Glutamatergic neuron (in vitro differentiated cells): Measurements from ENCODE around the gene EIF4G2. TPM values are rescaled to one million over a fixed set of nuclear protein-coding genes. Genes with fewer than 3 reads are reported as not detected.
A peak's percentile ranks its signal among the peaks of the same experiment; 100 is the strongest.

Experiments used
- DNase-seq: peaks from one replicate; pipeline ENCODE4 v3.0.0; 2022
- H3K27ac Mint-ChIP-seq: one replicate; pipeline ENCODE4 v1.8.0; 2020; ENCODE audit warnings: mild to moderate bottlenecking, mixed read lengths, inconsistent platforms; ENCODE audit not compliant: unreplicated experiment
- H3K27me3 Mint-ChIP-seq: one replicate; pipeline ENCODE4 v1.8.0; 2020; ENCODE audit warnings: mild to moderate bottlenecking, moderate library complexity, mixed read lengths, inconsistent platforms; ENCODE audit not compliant: unreplicated experiment
- H3K36me3 Mint-ChIP-seq: one replicate; pipeline ENCODE4 v1.8.0; 2020; ENCODE audit warnings: mild to moderate bottlenecking, mixed read lengths, inconsistent platforms; ENCODE audit not compliant: unreplicated experiment
- H3K4me1 Mint-ChIP-seq: one replicate; pipeline ENCODE4 v1.8.0; 2020; ENCODE audit warnings: mild to moderate bottlenecking, low read depth, mixed read lengths, inconsistent platforms; ENCODE audit not compliant: unreplicated experiment
- H3K4me3 Mint-ChIP-seq: one replicate; pipeline ENCODE4 v1.8.0; 2020; ENCODE audit warnings: mild to moderate bottlenecking, mixed read lengths, inconsistent platforms; ENCODE audit not compliant: unreplicated experiment
- H3K9me3 Mint-ChIP-seq: one replicate; pipeline ENCODE4 v1.8.0; 2020; ENCODE audit warnings: mild to moderate bottlenecking, moderate library complexity, mixed read lengths, inconsistent platforms; ENCODE audit not compliant: unreplicated experiment
- CTCF ChIP-seq: fragments of 200-600 bp; sonication (generic); IDR thresholded peaks from one replicate; pipeline ENCODE4 v1.5.0; 2021; ENCODE audit not compliant: partially characterized antibody, unreplicated experiment
- total RNA-seq: library from RNA; stranded (reverse); fragmentation: NEBNext Ultra II Directional; extraction: Animal tissue kit (Norgen Biotek cat#: 25700); gene quantifications from one replicate; pipeline ENCODE4 v1.2.1, GENCODE V29; 2021; ENCODE audit not compliant: unreplicated experiment

The EIF4G2 gene
- total RNA-seq, 1 donor from 2014 or later = 1,663 TPM

- Mint-ChIP-seq H3K9me3 (no peaks in the 10 kb centered on the region), H3K27me3 (no peaks in the 10 kb centered on the region), H3K36me3 (no peaks in the 10 kb centered on the region), H3K4me1 (peaks cover 1% of the 10 kb centered on the region), H3K4me3 (no peak overlapping the region), H3K27ac (no peak overlapping the region)
- DNase-seq = peak; percentile 71
- peak; percentile 48 for TF ChIP-seq CTCF
These were observed 38.0 kb downstream of the EIF4G2 start for GRCh38 chr11:10770626-10771254.

- Mint-ChIP-seq H3K27ac (no peak overlapping the region), H3K27me3 (no peaks in the 10 kb centered on the region), H3K9me3 (no peaks in the 10 kb centered on the region), H3K4me1 (no peaks in the 10 kb centered on the region), H3K4me3 (no peak overlapping the region), H3K36me3 (no peaks in the 10 kb centered on the region)
- DNase-seq = no peak
- TF ChIP-seq CTCF = no peak
These were observed 44.3 kb downstream of the EIF4G2 start for GRCh38 chr11:10764412-10764811.

- no peaks in the 10 kb centered on the region for H3K9me3 Mint-ChIP-seq
- no peak overlapping the region for H3K4me3 Mint-ChIP-seq
- H3K4me1 Mint-ChIP-seq = no peaks in the 10 kb centered on the region
These were observed 45.0 kb downstream of the EIF4G2 start for GRCh38 chr11:10763766-10764165.

GRCh38 chr11:10762913-10763421 lies 45.8 kb downstream of the EIF4G2 start:
- H3K4me3 Mint-ChIP-seq = no peak overlapping the region
- no peak for DNase-seq
- no peaks in the 10 kb centered on the region for H3K36me3 Mint-ChIP-seq
- H3K9me3 Mint-ChIP-seq = no peaks in the 10 kb centered on the region
- H3K4me1 Mint-ChIP-seq = no peaks in the 10 kb centered on the region
- no peak overlapping the region for H3K27ac Mint-ChIP-seq
- TF ChIP-seq CTCF = no peak
- H3K27me3 Mint-ChIP-seq = no peaks in the 10 kb centered on the region

More at GRCh38 chr11:10763766-10764165, 45.0 kb downstream of the EIF4G2 start:
- DNase-seq = no peak
- TF ChIP-seq CTCF = no peak
- no peaks in the 10 kb centered on the region for H3K36me3 Mint-ChIP-seq
- no peak overlapping the region for H3K27ac Mint-ChIP-seq
- no peaks in the 10 kb centered on the region for H3K27me3 Mint-ChIP-seq

- H3K4me1 Mint-ChIP-seq = no peaks in the 10 kb centered on the region
- no peaks in the 10 kb centered on the region for H3K36me3 Mint-ChIP-seq
- DNase-seq = no peak
- no peak for TF ChIP-seq CTCF
- H3K27ac Mint-ChIP-seq = no peak overlapping the region
- H3K9me3 Mint-ChIP-seq = no peaks in the 10 kb centered on the region
- no peaks in the 10 kb centered on the region for H3K27me3 Mint-ChIP-seq
- no peak overlapping the region for H3K4me3 Mint-ChIP-seq
These were observed 46.5 kb downstream of the EIF4G2 start for GRCh38 chr11:10762185-10762584.
